Measurements from ENCODE around the gene STKLD1. TPM values are rescaled to one million over a fixed set of nuclear protein-coding genes. Genes with fewer than 3 reads are reported as not detected.

STKLD1 gene
- total RNA-seq, 1 donor: 2.6 TPM

- no peak overlapping the region for H3K4me3 ChIP-seq (ENCODE audit: low read depth, low read length)
- TF ChIP-seq CTCF (IDR thresholded peaks at IDR 0.05; ENCODE audit: insufficient read depth, low read depth, low read length): no peak
- no peak for DNase-seq (ENCODE audit: low read depth)
Observed at GRCh38 chr9:133377721-133378216, 1.6 kb downstream of the STKLD1 start.

GRCh38 chr9:133378408-133378962 lies 2.3 kb downstream of the STKLD1 start:
- DNase-seq (ENCODE audit: low read depth): no peak
- no peak overlapping the region for H3K4me3 ChIP-seq (ENCODE audit: low read depth, low read length)
- no peak for TF ChIP-seq CTCF (IDR thresholded peaks at IDR 0.05; ENCODE audit: insufficient read depth, low read depth, low read length)

- TF ChIP-seq CTCF (IDR thresholded peaks at IDR 0.05; ENCODE audit: insufficient read depth, low read depth, low read length): no peak
- H3K4me3 ChIP-seq (ENCODE audit: low read depth, low read length): no peak overlapping the region
- no peak for DNase-seq (ENCODE audit: low read depth)
Observed at GRCh38 chr9:133379153-133380086, 3.3 kb downstream of the STKLD1 start.

GRCh38 chr9:133380734-133381133 lies 4.6 kb downstream of the STKLD1 start:
- TF ChIP-seq CTCF (IDR thresholded peaks at IDR 0.05; ENCODE audit: insufficient read depth, low read depth, low read length): no peak
- no peak overlapping the region for H3K4me3 ChIP-seq (ENCODE audit: low read depth, low read length)
- DNase-seq (ENCODE audit: low read depth): no peak

GRCh38 chr9:133382507-133383141 lies 6.5 kb downstream of the STKLD1 start:
- DNase-seq (ENCODE audit: low read depth): no peak
- TF ChIP-seq CTCF (IDR thresholded peaks at IDR 0.05; ENCODE audit: insufficient read depth, low read depth, low read length): no peak
- H3K4me3 ChIP-seq (ENCODE audit: low read depth, low read length): no peak overlapping the region

GRCh38 chr9:133383438-133383837 lies 7.3 kb downstream of the STKLD1 start:
- DNase-seq (ENCODE audit: low read depth): no peak
- no peak overlapping the region for H3K4me3 ChIP-seq (ENCODE audit: low read depth, low read length)
- TF ChIP-seq CTCF (IDR thresholded peaks at IDR 0.05; ENCODE audit: insufficient read depth, low read depth, low read length): no peak

Measured in fibroblast of villous mesenchyme (primary cell).